ENCODE data around the gene RALGAPA1. TPM values are rescaled to one million over a fixed set of nuclear protein-coding genes. Genes with fewer than 3 reads are reported as not detected.
A peak's percentile ranks its signal among the peaks of the same experiment; 100 is the strongest.

Gene RALGAPA1
- total and polyA plus RNA-seq, 9 of the 15 experiments (the other 6 are each of a cell fraction or from before 2014, with no cell fraction given) = 2.5 to 16.3 (median 6.2) TPM

DNA sequence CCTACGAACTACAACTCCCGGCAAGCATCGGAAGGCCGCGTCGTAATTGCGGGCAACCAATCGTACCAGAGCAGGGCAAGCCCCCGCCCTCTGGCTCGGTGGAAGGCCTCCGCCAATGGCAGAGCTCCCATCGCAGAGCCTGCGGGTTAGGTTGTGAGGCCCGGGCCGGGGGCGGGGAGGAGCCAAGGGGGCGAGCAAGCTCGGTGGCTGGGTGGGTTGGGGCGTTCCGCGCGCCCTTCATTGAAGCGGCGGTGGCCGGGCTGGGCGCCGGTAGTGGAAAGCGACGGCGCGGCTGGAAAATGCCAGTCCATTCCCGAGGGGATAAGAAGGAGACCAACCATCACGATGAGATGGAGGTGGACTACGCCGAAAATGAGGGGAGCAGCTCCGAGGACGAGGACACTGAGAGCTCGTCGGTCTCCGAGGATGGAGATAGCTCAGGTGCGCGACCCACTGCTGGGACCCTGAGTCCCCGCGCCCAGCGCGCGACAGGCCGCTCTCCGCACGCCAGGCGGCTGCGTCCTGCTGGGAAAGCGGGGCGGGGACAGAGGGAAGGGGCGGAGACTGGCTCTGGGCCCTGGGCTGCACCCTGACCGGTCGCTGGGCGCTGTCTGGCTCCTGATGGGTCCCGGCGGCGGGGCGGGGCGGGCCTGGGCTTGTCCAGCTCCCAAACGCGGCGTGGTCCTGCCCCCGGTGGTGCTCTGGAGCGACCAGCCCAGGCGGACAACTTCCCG, 17.3 kb upstream of the RALGAPA1 start, which contains the start of gene BRMS1L (continued):
- TF ChIP-seq, protein P1, sequence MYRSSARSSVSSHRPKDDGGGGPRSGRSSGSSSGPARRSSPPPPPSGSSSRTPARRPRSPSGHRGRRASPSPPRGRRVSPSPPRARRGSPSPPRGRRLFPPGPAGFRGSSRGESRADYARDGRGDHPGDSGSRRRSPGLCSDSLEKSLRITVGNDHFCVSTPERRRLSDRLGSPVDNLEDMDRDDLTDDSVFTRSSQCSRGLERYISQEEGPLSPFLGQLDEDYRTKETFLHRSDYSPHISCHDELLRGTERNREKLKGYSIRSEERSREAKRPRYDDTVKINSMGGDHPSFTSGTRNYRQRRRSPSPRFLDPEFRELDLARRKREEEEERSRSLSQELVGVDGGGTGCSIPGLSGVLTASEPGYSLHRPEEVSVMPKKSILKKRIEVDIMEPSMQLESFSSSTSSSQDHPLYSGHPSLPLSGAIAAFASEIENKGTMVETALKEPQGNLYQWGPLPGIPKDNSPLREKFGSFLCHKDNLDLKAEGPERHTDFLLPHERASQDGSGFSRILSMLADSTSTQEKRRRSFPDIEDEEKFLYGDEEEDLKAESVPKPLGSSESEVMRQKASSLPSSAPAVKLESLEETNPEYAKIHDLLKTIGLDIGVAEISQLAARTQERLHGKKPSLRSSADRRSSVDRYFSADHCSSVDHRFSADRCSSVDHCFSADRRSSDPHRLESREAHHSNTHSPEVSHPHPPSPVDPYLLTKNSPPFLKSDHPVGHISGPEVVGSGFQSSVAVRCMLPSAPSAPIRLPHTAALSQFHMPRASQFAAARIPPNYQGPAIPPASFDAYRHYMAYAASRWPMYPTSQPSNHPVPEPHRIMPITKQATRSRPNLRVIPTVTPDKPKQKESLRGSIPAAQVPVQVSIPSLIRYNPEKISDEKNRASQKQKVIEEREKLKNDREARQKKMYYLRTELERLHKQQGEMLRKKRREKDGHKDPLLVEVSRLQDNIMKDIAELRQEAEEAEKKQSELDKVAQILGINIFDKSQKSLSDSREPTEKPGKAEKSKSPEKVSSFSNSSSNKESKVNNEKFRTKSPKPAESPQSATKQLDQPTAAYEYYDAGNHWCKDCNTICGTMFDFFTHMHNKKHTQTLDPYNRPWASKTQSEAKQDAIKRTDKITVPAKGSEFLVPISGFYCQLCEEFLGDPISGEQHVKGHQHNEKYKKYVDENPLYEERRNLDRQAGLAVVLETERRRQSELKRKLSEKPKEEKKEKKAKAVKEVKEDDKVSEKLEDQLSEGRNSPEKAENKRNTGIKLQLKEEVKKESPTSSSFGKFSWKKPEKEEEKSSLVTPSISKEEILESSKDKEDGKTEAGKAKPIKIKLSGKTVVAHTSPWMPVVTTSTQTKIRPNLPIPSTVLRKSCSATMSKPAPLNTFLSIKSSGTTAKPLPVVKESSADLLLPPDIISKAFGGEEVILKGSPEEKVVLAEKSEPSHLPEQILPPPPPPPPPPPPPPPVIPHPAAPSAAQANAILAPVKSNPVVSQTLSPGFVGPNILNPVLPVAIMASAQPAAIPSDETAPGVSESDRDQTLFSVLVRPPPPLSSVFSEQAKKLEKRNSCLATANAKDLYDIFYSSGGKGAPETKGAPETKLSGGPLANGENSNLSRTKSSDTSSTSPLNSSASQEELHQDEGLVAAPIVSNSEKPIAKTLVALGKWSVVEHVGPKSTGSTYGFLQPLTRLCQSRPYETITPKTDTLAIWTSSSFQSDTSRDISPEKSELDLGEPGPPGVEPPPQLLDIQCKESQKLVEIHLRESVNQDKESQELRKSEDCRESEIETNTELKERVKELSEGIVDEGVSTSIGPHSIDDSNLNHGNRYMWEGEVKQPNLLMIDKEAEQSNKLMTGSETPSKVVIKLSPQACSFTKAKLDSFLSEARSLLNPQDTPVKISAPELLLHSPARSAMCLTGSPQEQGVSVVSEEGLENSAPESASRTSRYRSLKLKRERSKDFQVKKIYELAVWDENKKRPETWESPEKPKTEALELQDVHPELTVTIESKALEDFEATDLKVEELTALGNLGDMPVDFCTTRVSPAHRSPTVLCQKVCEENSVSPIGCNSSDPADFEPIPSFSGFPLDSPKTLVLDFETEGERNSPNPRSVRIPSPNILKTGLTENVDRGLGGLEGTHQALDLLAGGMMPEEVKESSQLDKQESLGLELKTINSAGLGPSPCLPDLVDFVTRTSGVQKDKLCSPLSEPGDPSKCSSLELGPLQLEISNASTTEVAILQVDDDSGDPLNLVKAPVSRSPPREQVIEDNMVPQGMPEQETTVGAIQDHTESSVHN (IDR thresholded peaks at IDR 0.05; ENCODE audit: borderline replicate concordance in 1 of 2, low read depth in 1 of 2) = no peak
- no peak for TF ChIP-seq ATF1 (CRISPR knock-in tag; IDR thresholded peaks at IDR 0.05)
- TF ChIP-seq ATF1 (tag; IDR thresholded peaks at IDR 0.05) = peak; percentile 94
- peak; percentile 92 for TF ChIP-seq ZNF143 (CRISPR knock-in tag; IDR thresholded peaks at IDR 0.05)
- no peak for TF ChIP-seq SAP30 (IDR thresholded peaks at IDR 0.05; ENCODE audit: borderline replicate concordance, insufficient read depth, low read depth, low read length, poor library complexity, severe bottlenecking)
- TF ChIP-seq ZNF165 (CRISPR knock-in tag; IDR thresholded peaks at IDR 0.05; ENCODE audit: borderline replicate concordance) = no peak
- TF ChIP-seq, protein P2, sequence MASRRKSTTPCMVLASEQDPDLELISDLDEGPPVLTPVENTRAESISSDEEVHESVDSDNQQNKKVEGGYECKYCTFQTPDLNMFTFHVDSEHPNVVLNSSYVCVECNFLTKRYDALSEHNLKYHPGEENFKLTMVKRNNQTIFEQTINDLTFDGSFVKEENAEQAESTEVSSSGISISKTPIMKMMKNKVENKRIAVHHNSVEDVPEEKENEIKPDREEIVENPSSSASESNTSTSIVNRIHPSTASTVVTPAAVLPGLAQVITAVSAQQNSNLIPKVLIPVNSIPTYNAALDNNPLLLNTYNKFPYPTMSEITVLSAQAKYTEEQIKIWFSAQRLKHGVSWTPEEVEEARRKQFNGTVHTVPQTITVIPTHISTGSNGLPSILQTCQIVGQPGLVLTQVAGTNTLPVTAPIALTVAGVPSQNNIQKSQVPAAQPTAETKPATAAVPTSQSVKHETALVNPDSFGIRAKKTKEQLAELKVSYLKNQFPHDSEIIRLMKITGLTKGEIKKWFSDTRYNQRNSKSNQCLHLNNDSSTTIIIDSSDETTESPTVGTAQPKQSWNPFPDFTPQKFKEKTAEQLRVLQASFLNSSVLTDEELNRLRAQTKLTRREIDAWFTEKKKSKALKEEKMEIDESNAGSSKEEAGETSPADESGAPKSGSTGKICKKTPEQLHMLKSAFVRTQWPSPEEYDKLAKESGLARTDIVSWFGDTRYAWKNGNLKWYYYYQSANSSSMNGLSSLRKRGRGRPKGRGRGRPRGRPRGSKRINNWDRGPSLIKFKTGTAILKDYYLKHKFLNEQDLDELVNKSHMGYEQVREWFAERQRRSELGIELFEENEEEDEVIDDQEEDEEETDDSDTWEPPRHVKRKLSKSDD (conservative IDR thresholded peaks at IDR 0.05; ENCODE audit: low read length) = no peak
- TF ChIP-seq, protein P3, sequence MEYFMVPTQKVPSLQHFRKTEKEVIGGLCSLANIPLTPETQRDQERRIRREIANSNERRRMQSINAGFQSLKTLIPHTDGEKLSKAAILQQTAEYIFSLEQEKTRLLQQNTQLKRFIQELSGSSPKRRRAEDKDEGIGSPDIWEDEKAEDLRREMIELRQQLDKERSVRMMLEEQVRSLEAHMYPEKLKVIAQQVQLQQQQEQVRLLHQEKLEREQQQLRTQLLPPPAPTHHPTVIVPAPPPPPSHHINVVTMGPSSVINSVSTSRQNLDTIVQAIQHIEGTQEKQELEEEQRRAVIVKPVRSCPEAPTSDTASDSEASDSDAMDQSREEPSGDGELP (CRISPR knock-in tag; IDR thresholded peaks at IDR 0.05; ENCODE audit: borderline replicate concordance) = peak; percentile 17; the same call in 1 of the 2 replicates
- TF ChIP-seq, protein P4, sequence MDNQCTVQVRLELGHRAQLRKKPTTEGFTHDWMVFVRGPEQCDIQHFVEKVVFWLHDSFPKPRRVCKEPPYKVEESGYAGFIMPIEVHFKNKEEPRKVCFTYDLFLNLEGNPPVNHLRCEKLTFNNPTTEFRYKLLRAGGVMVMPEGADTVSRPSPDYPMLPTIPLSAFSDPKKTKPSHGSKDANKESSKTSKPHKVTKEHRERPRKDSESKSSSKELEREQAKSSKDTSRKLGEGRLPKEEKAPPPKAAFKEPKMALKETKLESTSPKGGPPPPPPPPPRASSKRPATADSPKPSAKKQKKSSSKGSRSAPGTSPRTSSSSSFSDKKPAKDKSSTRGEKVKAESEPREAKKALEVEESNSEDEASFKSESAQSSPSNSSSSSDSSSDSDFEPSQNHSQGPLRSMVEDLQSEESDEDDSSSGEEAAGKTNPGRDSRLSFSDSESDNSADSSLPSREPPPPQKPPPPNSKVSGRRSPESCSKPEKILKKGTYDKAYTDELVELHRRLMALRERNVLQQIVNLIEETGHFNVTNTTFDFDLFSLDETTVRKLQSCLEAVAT (IDR thresholded peaks at IDR 0.05) = no peak
- TF ChIP-seq, protein P5, sequence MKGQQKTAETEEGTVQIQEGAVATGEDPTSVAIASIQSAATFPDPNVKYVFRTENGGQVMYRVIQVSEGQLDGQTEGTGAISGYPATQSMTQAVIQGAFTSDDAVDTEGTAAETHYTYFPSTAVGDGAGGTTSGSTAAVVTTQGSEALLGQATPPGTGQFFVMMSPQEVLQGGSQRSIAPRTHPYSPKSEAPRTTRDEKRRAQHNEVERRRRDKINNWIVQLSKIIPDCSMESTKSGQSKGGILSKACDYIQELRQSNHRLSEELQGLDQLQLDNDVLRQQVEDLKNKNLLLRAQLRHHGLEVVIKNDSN (CRISPR knock-in tag; IDR thresholded peaks at IDR 0.05) = no peak
- TF ChIP-seq MXI1 (IDR thresholded peaks at IDR 0.05; ENCODE audit: low read depth, low read length) = no peak
- peak; percentile 78; the same call in 1 of the 2 replicates for TF ChIP-seq ERF (CRISPR knock-in tag; IDR thresholded peaks at IDR 0.05)

Measured in K562 (cell line).